Fibroblast of gingiva (primary cell): Measurements from ENCODE around the gene DBI.
"Not testable (repeated sequence)": the region's sequence is repeated elsewhere in the genome, so short reads cannot be mapped to it uniquely, and the experiment has no call there.

ENCODE experiments used
- DNase-seq: peaks from one replicate; pipeline ENCODE4 v3.0.0-alpha.2; 2011; ENCODE audit warnings: low read depth

DBI gene

GRCh38 chr2:119365436-119365835 is 1.3 kb upstream of the DBI start:
- no peak for DNase-seq

GRCh38 chr2:119366161-119366648 is 572 bp upstream of the DBI start:
- DNase-seq, result peak; percentile 67

GRCh38 chr2:119367472-119368099 is 809 bp downstream of the DBI start:
- DNase-seq, result peak; percentile 22

- no peak for DNase-seq
Observed at GRCh38 chr2:119369845-119370244, 3.1 kb downstream of the DBI start.

- DNase-seq, result no peak
Observed at GRCh38 chr2:119371111-119371510, 4.3 kb downstream of the DBI start.

- no peak for DNase-seq
Observed at GRCh38 chr2:119372778-119373568, 6.2 kb downstream of the DBI start.

- not testable (repeated sequence) for DNase-seq
Observed at GRCh38 chr2:119373907-119374745, 7.3 kb downstream of the DBI start.

GRCh38 chr2:119376406-119376805 is 9.6 kb downstream of the DBI start:
- not testable (repeated sequence) for DNase-seq

- no peak for DNase-seq
Observed at GRCh38 chr2:119376810-119377209, 10.0 kb downstream of the DBI start.

- DNase-seq, result no peak
Observed at GRCh38 chr2:119377294-119377992, 10.7 kb downstream of the DBI start.

GRCh38 chr2:119377993-119378345 is 11.2 kb downstream of the DBI start:
- no peak for DNase-seq

GRCh38 chr2:119378566-119378965 is 11.8 kb downstream of the DBI start:
- no peak for DNase-seq

GRCh38 chr2:119383410-119384140 is 16.8 kb downstream of the DBI start:
- no peak for DNase-seq

- DNase-seq, result no peak
Observed at GRCh38 chr2:119384971-119385370, 18.2 kb downstream of the DBI start.

- DNase-seq, result no peak
Observed at GRCh38 chr2:119385466-119385865, 18.7 kb downstream of the DBI start.

- DNase-seq, result peak; percentile 88
Observed at GRCh38 chr2:119387381-119388129, 20.8 kb downstream of the DBI start.

- DNase-seq, result peak; percentile 77
Observed at GRCh38 chr2:119389615-119390306, 23.0 kb downstream of the DBI start.

- DNase-seq, result no peak
Observed at GRCh38 chr2:119393971-119394748, 27.4 kb downstream of the DBI start.

GRCh38 chr2:119397196-119397595 is 30.4 kb downstream of the DBI start:
- DNase-seq, result no peak
